HG03439 (cell line): ENCODE measurements around the gene C10orf90.

ENCODE experiments used
- ATAC-seq: cut with Tn5 transposase; IDR thresholded peaks from one replicate; pipeline ENCODE4 v1.9.1; 2021; ENCODE audit warnings: mild to moderate bottlenecking, moderate library complexity; ENCODE audit not compliant: unreplicated experiment

C10orf90 gene

GRCh38 chr10:126433351-126433750 is 237.1 kb downstream of the C10orf90 start:
- ATAC-seq, result no peak

- no peak for ATAC-seq
Measured at GRCh38 chr10:126432507-126432906, 238.0 kb downstream of the C10orf90 start.

GRCh38 chr10:126431816-126432215 is 238.7 kb downstream of the C10orf90 start:
- no peak for ATAC-seq

DNA sequence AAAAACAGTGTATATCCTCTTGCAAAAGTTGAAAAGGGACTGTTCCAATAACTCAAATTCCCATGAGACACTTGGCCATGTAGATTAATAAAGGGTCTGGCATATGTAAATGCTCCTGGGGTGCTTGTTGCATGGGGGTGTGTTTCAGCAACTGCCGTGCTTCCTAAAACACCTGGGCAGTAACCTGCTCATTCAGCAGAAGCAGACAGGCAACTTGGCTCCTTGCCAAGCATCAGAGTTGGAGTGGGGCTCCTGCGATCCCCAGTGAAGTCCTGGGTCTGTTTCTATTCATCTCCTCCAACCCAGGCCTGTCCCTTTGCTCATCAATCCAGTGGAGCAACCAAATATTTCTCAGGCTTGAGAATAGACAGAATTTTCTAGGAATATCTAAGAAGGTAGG is 240.0 kb downstream of the C10orf90 start:
- no peak for ATAC-seq

DNA sequence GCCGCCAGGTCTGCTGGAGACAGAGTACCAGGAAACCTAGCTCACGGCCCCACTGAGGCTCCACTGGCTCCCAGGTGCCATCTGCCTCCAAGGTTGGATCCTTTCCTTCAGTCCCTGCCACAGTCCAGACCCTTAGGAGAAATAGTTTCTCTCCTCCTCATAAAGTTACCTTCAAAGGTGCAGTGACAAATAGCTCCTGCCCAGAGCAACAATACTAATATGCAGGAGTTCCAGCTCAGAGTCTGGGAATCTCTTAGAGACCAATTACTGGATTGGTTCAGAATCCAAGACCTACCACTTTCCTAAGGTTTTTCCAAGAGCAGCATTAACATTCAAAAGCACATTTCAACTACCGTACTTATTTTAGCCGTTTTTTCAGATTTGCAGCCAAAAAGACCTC is 241.2 kb downstream of the C10orf90 start:
- ATAC-seq, result no peak

DNA sequence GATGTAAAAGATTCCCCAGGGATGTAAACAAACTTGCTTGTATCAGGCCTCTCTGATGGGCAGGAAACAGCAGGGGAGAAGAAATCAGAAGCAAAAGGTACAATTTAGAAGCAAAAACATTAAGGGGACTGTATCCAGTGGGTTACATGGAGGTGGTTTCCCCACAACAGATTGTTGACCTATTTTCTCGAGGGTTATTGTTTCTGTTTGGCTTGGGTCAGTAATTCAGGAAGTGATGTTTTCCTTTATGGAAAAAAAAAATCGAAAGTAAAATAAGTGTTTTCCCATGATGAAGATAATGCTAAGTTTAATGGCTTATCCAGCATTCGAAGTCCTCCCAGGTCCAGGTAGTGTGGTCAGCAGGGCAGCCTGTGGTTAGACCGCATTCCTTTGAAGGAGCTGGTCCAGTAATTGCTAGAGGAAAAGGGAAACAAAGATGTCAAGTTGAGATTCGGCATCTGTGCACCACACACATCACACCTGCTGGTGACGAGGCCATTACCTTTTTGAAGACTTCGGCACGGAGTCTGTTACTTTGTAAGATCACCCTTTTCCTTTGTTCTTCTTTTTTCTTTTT is 244.9 kb downstream of the C10orf90 start:
- ATAC-seq, result no peak

GRCh38 chr10:126425032-126425431 is 245.5 kb downstream of the C10orf90 start:
- ATAC-seq, result no peak

DNA sequence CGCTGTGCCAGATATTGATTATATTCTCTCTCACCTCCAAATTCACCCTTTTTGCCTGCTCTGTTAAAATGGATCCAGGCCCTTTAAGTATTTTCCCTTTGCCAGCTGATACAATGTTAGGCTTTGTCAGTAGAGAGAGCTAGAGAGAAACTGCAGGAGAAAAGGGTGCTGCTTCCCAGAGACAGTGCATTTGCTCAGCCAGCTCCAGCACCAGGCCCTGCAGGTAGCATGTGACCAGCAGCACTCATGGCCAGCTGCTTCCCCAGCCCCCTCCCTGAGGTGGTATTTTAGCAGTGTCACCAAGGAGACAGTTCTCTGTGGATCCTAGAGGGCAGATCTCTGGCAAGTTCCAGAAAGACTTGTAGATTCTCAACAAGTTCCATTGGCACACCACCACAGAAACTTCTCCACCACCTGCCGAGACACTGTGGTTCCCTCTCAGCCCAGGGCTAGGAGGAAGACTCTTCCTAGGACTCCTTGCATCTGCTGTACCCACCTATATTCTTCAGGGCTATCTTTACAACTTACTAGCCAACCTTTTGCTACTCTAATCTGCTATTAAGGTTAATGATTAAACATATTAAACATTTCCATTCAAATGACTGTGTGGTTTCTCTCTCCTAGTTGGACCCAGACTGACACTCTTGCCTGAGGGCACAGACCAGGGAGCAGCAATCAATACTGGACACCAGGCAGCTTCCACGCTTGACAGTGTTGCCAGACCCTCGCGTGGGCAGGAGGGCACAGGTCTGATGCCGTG is 246.6 kb downstream of the C10orf90 start:
- no peak for ATAC-seq

DNA sequence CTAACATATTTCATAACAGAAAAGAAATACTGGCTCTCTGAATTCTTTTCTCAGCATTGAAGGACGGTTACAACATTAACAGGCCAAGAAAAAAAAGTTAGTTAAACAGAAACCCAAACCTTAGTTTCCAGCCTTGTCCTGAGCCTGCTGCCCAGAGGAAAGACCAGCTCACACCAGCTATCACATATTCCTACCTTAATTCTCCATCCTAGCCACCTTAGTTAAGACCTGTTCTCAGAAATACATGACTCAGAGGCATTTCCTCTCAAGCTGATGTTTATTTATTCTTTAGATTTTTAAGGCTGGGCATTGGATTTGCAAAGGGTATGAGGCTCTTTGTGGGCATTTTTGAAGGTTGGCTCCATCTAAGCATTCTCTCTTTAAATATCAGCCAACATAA is 247.9 kb downstream of the C10orf90 start:
- ATAC-seq, result no peak

- no peak for ATAC-seq
Measured at GRCh38 chr10:126421756-126422256, 248.7 kb downstream of the C10orf90 start.

GRCh38 chr10:126420567-126421300 is 249.8 kb downstream of the C10orf90 start:
- ATAC-seq, result no peak

GRCh38 chr10:126417220-126417825 is 253.2 kb downstream of the C10orf90 start:
- ATAC-seq, result no peak

GRCh38 chr10:126409821-126410220 is 260.7 kb downstream of the C10orf90 start:
- no peak for ATAC-seq

GRCh38 chr10:126408953-126409641 is 261.4 kb downstream of the C10orf90 start:
- ATAC-seq, result no peak

DNA sequence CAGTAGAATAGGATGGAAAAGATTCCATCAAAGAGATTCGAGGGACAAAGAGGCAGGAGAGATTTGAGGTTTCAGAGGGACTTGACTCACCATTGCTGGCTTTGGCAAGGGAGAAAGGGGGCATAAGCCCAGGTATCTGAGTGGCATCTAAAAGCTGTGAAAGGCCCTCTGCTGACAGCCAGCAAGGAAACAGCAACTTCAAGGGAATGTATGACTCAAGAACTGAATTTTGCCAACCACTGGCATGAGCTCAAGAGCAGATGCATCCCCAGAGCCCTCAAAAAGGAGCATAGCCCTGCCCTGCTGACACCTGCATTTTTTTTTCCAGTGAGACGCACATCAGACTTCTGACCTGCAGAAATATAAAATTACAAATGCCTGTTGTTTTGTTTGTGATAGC is 262.7 kb downstream of the C10orf90 start:
- no peak for ATAC-seq

DNA sequence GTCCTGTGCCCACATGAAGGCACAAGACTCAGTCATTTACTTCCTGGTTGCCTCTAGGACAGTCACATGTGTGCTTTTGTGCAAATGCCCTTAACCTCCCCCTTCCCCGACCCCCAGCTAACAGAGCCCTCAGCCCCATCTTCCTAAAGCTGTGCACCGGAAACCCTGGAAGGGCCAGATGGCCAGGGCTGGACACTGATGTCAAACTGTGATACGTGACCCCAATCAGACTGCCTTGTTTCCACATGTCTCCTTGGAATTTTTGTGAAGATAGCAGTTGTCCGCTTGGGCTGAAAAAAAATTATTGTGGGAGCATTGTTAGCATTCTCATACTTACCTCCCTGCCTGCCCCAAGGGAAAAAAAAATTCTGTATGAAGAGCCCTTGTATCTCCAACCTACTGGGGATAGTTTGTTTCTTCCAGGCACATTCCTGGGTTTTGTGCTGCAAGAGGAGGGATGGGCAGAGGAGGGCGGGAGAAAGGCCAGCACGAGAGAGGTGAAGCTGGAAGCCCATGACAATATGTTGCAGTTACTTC is 265.2 kb downstream of the C10orf90 start:
- ATAC-seq, result no peak

DNA sequence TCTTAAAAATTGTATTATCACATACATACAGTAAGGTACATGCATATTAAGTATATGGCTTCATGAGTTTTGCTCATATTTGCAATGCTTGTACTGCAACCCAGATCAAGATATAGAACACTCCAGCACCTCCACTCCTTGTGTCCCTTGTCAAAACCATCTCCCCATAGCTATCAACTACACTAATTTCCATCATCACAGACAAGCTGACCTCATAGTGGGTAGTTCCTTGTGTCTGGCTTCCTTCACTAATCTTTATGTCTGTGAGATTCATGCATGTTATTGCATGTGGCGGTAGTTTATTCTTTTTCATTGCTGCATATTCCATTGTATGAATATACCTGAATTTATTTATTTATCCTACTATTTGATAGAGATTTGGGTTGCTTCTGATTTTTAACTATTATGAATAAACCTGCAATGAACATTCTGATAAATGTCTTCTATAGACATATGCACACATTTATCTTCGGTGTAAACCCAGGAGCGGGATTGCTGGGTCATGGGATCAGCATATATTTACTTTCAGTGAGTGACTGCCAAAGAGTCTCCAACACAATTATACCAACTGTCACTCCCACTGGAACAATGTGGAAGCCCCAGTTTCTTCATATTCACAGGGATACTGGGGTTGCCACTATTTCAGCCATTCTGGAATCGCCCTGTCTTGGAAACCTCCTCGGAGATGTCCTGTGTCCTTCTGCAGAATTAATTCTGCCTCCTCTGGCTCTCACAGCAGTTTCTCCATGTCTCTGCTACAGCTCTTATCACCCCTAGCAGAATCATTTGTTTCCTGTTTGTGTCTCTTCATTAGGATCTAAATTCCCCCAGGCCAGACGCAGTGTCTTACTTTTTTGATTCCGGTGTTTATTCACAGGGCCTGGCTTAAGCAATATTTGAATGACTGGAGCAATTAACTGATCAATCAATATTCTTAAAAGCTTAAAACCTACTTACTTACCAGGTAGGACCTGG is 267.5 kb downstream of the C10orf90 start:
- ATAC-seq, result no peak

GRCh38 chr10:126400641-126401040 is 269.9 kb downstream of the C10orf90 start:
- ATAC-seq, result no peak

DNA sequence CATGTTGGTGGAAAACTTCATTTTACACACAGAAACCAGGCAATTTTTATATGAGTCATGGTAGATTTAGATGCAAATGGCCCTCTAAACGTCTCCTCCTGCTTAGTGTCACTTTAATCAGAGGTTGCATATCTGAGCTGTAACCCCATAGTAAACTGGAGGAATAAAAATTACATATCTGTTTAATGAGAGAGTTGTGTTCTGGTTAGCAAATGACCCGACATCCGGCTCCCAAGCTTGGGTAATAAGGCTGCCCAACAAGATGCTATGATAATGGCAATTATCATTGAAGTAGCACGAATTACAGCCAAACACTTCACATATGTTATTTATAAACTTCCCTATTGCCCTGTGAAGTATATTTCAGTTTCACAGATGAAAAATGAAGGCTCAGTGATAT is 271.6 kb downstream of the C10orf90 start:
- no peak for ATAC-seq
